IPS DF 4.7 (cell line): ENCODE data around the gene KCNA10.

Experiments
- DNase-seq: peaks from one replicate; pipeline ENCODE4 v3.0.0-alpha.2; 2013; ENCODE audit warnings: low spot score; ENCODE audit errors: extremely low read depth

Gene KCNA10

GRCh38 chr1:110519125-110519810 is at the start of gene KCNA10:
Gene KCNA10, minus strand, starts transcription at chr1:110519175. Its CDS starts 388 bp downstream, at chr1:110518787.
- no peak for DNase-seq

GRCh38 chr1:110566836-110567235 is 47.9 kb upstream of the KCNA10 start:
- no peak for DNase-seq

- DNase-seq, result no peak
These were observed 46.6 kb upstream of the KCNA10 start for GRCh38 chr1:110565565-110565964.

- DNase-seq, result no peak
These were observed 44.1 kb upstream of the KCNA10 start for GRCh38 chr1:110563089-110563488.

GRCh38 chr1:110561596-110561995 is 42.6 kb upstream of the KCNA10 start:
- no peak for DNase-seq

GRCh38 chr1:110559157-110559556 is 40.2 kb upstream of the KCNA10 start:
- DNase-seq, result no peak

- no peak for DNase-seq
These were observed 38.5 kb upstream of the KCNA10 start for GRCh38 chr1:110557481-110557880.

- DNase-seq, result no peak
These were observed 37.5 kb upstream of the KCNA10 start for GRCh38 chr1:110556471-110556807.

GRCh38 chr1:110555807-110556470 is 37.0 kb upstream of the KCNA10 start:
- no peak for DNase-seq

GRCh38 chr1:110554871-110555801 is 36.2 kb upstream of the KCNA10 start:
- no peak for DNase-seq

- DNase-seq, result no peak
These were observed 32.4 kb upstream of the KCNA10 start for GRCh38 chr1:110551278-110551809.

GRCh38 chr1:110549831-110550230 is 30.9 kb upstream of the KCNA10 start:
- DNase-seq, result no peak

GRCh38 chr1:110548381-110548780 is 29.4 kb upstream of the KCNA10 start:
- no peak for DNase-seq

- no peak for DNase-seq
These were observed 28.0 kb upstream of the KCNA10 start for GRCh38 chr1:110547017-110547416.

- no peak for DNase-seq
These were observed 26.5 kb upstream of the KCNA10 start for GRCh38 chr1:110545492-110545891.

- no peak for DNase-seq
These were observed 25.8 kb upstream of the KCNA10 start for GRCh38 chr1:110544753-110545152.

GRCh38 chr1:110542725-110543124 is 23.8 kb upstream of the KCNA10 start:
- DNase-seq, result no peak

GRCh38 chr1:110541906-110542395 is 23.0 kb upstream of the KCNA10 start:
- DNase-seq, result no peak

GRCh38 chr1:110540891-110541685 is 22.1 kb upstream of the KCNA10 start:
- no peak for DNase-seq

- DNase-seq, result no peak
These were observed 19.9 kb upstream of the KCNA10 start for GRCh38 chr1:110538921-110539320.

GRCh38 chr1:110538075-110538474 is 19.1 kb upstream of the KCNA10 start:
- DNase-seq, result no peak
